H1 (cell line): ENCODE data around the gene ATP11C. TPM values are rescaled to one million over a fixed set of nuclear protein-coding genes. Genes with fewer than 3 reads are reported as not detected.

Experiments
- ATF2 ChIP-seq: IDR thresholded peaks from 2 replicates; pipeline ENCODE4 v1.6.1; 2012; ENCODE audit warnings: low read length, inconsistent platforms
- CBX8 ChIP-seq: fragments of 300-800, 300-1000 bp; sonication (generic); IDR thresholded peaks from 2 replicates; pipeline ENCODE4 v1.7.1; 2016; ENCODE audit warnings: low read depth, low read length, borderline replicate concordance
- CHD2 ChIP-seq: IDR thresholded peaks from 2 replicates; pipeline ENCODE4 v1.6.1; 2012; ENCODE audit warnings: low read length, improper control_type of control experiment
- CHD7 ChIP-seq: fragments of 300-600 bp; sonication (generic); IDR thresholded peaks from 2 replicates; pipeline ENCODE4 v1.7.1; 2012; ENCODE audit warnings: low read length, moderate library complexity, mild to moderate bottlenecking, inconsistent platforms; ENCODE audit not compliant: insufficient replicate concordance
- HDAC6 ChIP-seq: IDR thresholded peaks from one replicate; pipeline ENCODE4 v1.7.1; 2012; ENCODE audit warnings: low read depth, mild to moderate bottlenecking, inconsistent platforms, low read length, moderate library complexity
- JUND ChIP-seq: IDR thresholded peaks from 2 replicates; pipeline ENCODE4 v1.6.1; 2011; ENCODE audit warnings: mild to moderate bottlenecking, improper control_type of control experiment, low read length
- NANOG ChIP-seq: IDR thresholded peaks from 2 replicates; pipeline ENCODE4 v1.6.1; 2011; ENCODE audit warnings: low read length, low read depth, mild to moderate bottlenecking, inconsistent platforms; ENCODE audit not compliant: insufficient read depth, poor library complexity, severe bottlenecking
- POLR2AphosphoS5 ChIP-seq: IDR thresholded peaks from 2 replicates; pipeline ENCODE4 v1.6.1; 2011; ENCODE audit warnings: low read depth, low read length
- SIN3A ChIP-seq, 2 experiments: IDR thresholded peaks in 1 of 2; conservative IDR thresholded peaks in 1 of 2; 2 replicates each; pipeline ENCODE4 v1.6.1; 2011 to 2012; ENCODE audit warnings: low read length in 2 of 2, improper control_type of control experiment in 1 of 2, low read depth in 1 of 2, mild to moderate bottlenecking in 1 of 2
- ZNF274 ChIP-seq: IDR thresholded peaks from 2 replicates; pipeline ENCODE4 v1.7.0; 2012; ENCODE audit warnings: low read length, borderline replicate concordance; ENCODE audit errors: extremely low read depth
- polyA plus RNA-seq, 7 experiments: library from polyadenylated mRNA; depleted of rRNA in 3 of 7; stranded (reverse) in 5 of 7; unstranded in 2 of 7; fragments of >200 nt in 5 of 7; fragments of 200-250 nt in 2 of 7; gene quantifications; 1 replicate in 5 of 7; 2 replicates in 1 of 7; 4 replicates in 1 of 7; pipeline versions ENCODE4 v1.2.1 to v1.2.3, GENCODE V29; 2011 to 2013; ENCODE audit warnings: missing spikeins in 2 of 7, mixed read lengths in 2 of 7
- total RNA-seq: library from RNA; stranded (reverse); fragmentation: NEBNext Ultra II Directional; extraction: Animal tissue kit (Norgen Biotek cat#: 25700); gene quantifications from 2 replicates; pipeline ENCODE4 v1.2.1, GENCODE V29; 2021

Gene ATP11C
- total and polyA plus RNA-seq, 2 of the 8 experiments (the other 6 are each of a cell fraction or from before 2014, with no cell fraction given) = 14.7 to 52.1 TPM

- TF ChIP-seq CHD7 = no peak
- no peak for TF ChIP-seq ZNF274
- TF ChIP-seq NANOG = no peak
- no peak for TF ChIP-seq CBX8
- TF ChIP-seq POLR2AphosphoS5 = no peak
- no peak for TF ChIP-seq SIN3A (conservative IDR thresholded peaks at IDR 0.05 in 1 of 2, IDR thresholded peaks at IDR 0.05 in 1 of 2; ENCODE audit: low read depth in 1 of 2, low read length in 2 of 2)
- TF ChIP-seq ATF2 = no peak
- TF ChIP-seq CHD2 = no peak
- TF ChIP-seq JUND = no peak
- TF ChIP-seq HDAC6 = no peak
Observed at GRCh38 chrX:139869796-139870195, 63.1 kb downstream of the ATP11C start (continued).
